Measurements from ENCODE around the gene CARD8. TPM values are rescaled to one million over a fixed set of nuclear protein-coding genes. Genes with fewer than 3 reads are reported as not detected.

CARD8 gene
- total and polyA plus RNA-seq, 10 of the 15 experiments (the other 5 are each of a cell fraction or from before 2014, with no cell fraction given) = 39.8 to 69.8 (median 46.1) TPM

- TF ChIP-seq JUNB (IDR thresholded peaks at IDR 0.05) (no peak), PBX3 (IDR thresholded peaks at IDR 0.05; ENCODE audit: insufficient replicate concordance, low read depth, low read length) (no peak), CHD2 (IDR thresholded peaks at IDR 0.05; ENCODE audit: borderline replicate concordance, low read depth, low read length) (no peak), HDAC6 (IDR thresholded peaks at IDR 0.05; ENCODE audit: unreplicated experiment) (no peak), MEF2B (IDR thresholded peaks at IDR 0.05; ENCODE audit: partially characterized antibody, poor library complexity, severe bottlenecking) (peak; percentile 43), BACH1 (IDR thresholded peaks at IDR 0.05; ENCODE audit: borderline replicate concordance) (peak; percentile 33; the same call in 1 of the 2 replicates), SIN3A (IDR thresholded peaks at IDR 0.05; ENCODE audit: low read depth, low read length) (no peak), ATF7 (IDR thresholded peaks at IDR 0.05; ENCODE audit: low read depth) (peak; percentile 57; the same call in 1 of the 2 replicates), ZNF217 (IDR thresholded peaks at IDR 0.05) (no peak), ZNF622 (IDR thresholded peaks at IDR 0.05) (no peak), SMAD5 (IDR thresholded peaks at IDR 0.05; ENCODE audit: low read depth) (peak; percentile 78; the same call in 1 of the 2 replicates), RUNX3 (IDR thresholded peaks at IDR 0.05; ENCODE audit: low read length) (peak; percentile 71), BRCA1 (IDR thresholded peaks at IDR 0.05; ENCODE audit: low read depth, low read length) (no peak), CEBPZ (IDR thresholded peaks at IDR 0.05; ENCODE audit: low read depth, low read length) (no peak), KDM1A (IDR thresholded peaks at IDR 0.05; ENCODE audit: borderline replicate concordance) (no peak), MYC (IDR thresholded peaks at IDR 0.05; ENCODE audit: insufficient read depth, insufficient read length, insufficient replicate concordance, low read length, severe bottlenecking) (no peak), IRF5 (IDR thresholded peaks at IDR 0.05; ENCODE audit: borderline replicate concordance) (no peak), PRDM15 (CRISPR knock-in tag; IDR thresholded peaks at IDR 0.05) (no peak), PAX5 (IDR thresholded peaks at IDR 0.05; ENCODE audit: borderline replicate concordance, low read depth, low read length) (no peak)
These were observed at the start of gene CARD8 (continued) for GRCh38 chr19:48255376-48256303.

Measured in GM12878 (cell line).